NCI-H748 (cell line): ENCODE measurements around the gene INTS6.

Experiments used
- DNase-seq: peaks from one replicate; lab custom pipeline; 2025; ENCODE audit not compliant: unreplicated experiment; lab: John Stamatoyannopoulos, UW

Gene INTS6

GRCh38 chr13:51322826-51323225 is 130.0 kb downstream of the INTS6 start:
- no peak for DNase-seq

GRCh38 chr13:51321836-51322235 is 131.0 kb downstream of the INTS6 start:
- DNase-seq = no peak

GRCh38 chr13:51318876-51319275 is 134.0 kb downstream of the INTS6 start:
- DNase-seq = no peak

GRCh38 chr13:51318015-51318414 is 134.8 kb downstream of the INTS6 start:
- no peak for DNase-seq

- no peak for DNase-seq
These were observed 135.6 kb downstream of the INTS6 start for GRCh38 chr13:51317262-51317661.

GRCh38 chr13:51313619-51314018 is 139.2 kb downstream of the INTS6 start:
- DNase-seq = no peak

- DNase-seq = no peak
These were observed 140.8 kb downstream of the INTS6 start for GRCh38 chr13:51311957-51312520.
